ENCODE data around the gene RSRC1.
"Not testable (repeated sequence)": the region's sequence is repeated elsewhere in the genome, so short reads cannot be mapped to it uniquely, and the experiment has no call there.

RSRC1 gene

GRCh38 chr3:158244274-158244673 is 134.4 kb downstream of the RSRC1 start:
- no peak for DNase-seq

GRCh38 chr3:158247288-158247687 is 137.4 kb downstream of the RSRC1 start:
- no peak for DNase-seq

- no peak for DNase-seq
Measured at GRCh38 chr3:158248261-158248660, 138.4 kb downstream of the RSRC1 start.

- no peak for DNase-seq
Measured at GRCh38 chr3:158249183-158249582, 139.3 kb downstream of the RSRC1 start.

GRCh38 chr3:158258619-158259018 is 148.7 kb downstream of the RSRC1 start:
- no peak for DNase-seq

- no peak for DNase-seq
Measured at GRCh38 chr3:158260392-158260791, 150.5 kb downstream of the RSRC1 start.

GRCh38 chr3:158261371-158261991 is 151.6 kb downstream of the RSRC1 start:
- no peak for DNase-seq

- DNase-seq, result no peak
Measured at GRCh38 chr3:158264894-158265293, 155.0 kb downstream of the RSRC1 start.

GRCh38 chr3:158267015-158267414 is 157.1 kb downstream of the RSRC1 start:
- DNase-seq, result no peak

- DNase-seq, result no peak
Measured at GRCh38 chr3:158269942-158270341, 160.1 kb downstream of the RSRC1 start.

- no peak for DNase-seq
Measured at GRCh38 chr3:158272081-158272480, 162.2 kb downstream of the RSRC1 start.

- DNase-seq, result no peak
Measured at GRCh38 chr3:158273656-158274055, 163.8 kb downstream of the RSRC1 start.

- DNase-seq, result no peak
Measured at GRCh38 chr3:158278187-158278586, 168.3 kb downstream of the RSRC1 start.

- DNase-seq, result no peak
Measured at GRCh38 chr3:158279609-158280008, 169.7 kb downstream of the RSRC1 start.

GRCh38 chr3:158295771-158296170 is 185.9 kb downstream of the RSRC1 start:
- no peak for DNase-seq

GRCh38 chr3:158297940-158298339 is 188.1 kb downstream of the RSRC1 start:
- DNase-seq, result no peak

- DNase-seq, result no peak
Measured at GRCh38 chr3:158308236-158308928, 198.5 kb downstream of the RSRC1 start.

GRCh38 chr3:158312560-158313141 is 202.8 kb downstream of the RSRC1 start:
- no peak for DNase-seq

- DNase-seq, result peak; percentile 51
Measured at GRCh38 chr3:158313338-158313927, 203.5 kb downstream of the RSRC1 start.

GRCh38 chr3:158314426-158315357 is 204.8 kb downstream of the RSRC1 start:
- DNase-seq, result no peak

- DNase-seq, result not testable (repeated sequence)
Measured at GRCh38 chr3:158329696-158330441, 220.0 kb downstream of the RSRC1 start.

GRCh38 chr3:158330870-158331269 is 221.0 kb downstream of the RSRC1 start:
- DNase-seq, result peak; percentile 34
